H9 (cell line): ENCODE measurements around the gene MFSD6. TPM values are rescaled to one million over a fixed set of nuclear protein-coding genes. Genes with fewer than 3 reads are reported as not detected.

Experiments
- DNase-seq: peaks from one replicate; pipeline ENCODE4 v3.0.0-alpha.2; 2017
- H2AFZ ChIP-seq: one replicate; pipeline ENCODE4 v1.6.1; 2013; ENCODE audit warnings: mild to moderate bottlenecking, low read length, control low read depth, moderate library complexity
- H2AK5ac ChIP-seq: 2 replicates; pipeline ENCODE4 v1.6.1; 2013; ENCODE audit warnings: low read length, control low read depth, mixed read lengths; ENCODE audit not compliant: insufficient read length
- H2BK120ac ChIP-seq: one replicate; pipeline ENCODE4 v1.6.1; 2013; ENCODE audit warnings: low read depth, mild to moderate bottlenecking, low read length, control low read depth, inconsistent platforms; ENCODE audit not compliant: poor library complexity, severe bottlenecking
- H2BK12ac ChIP-seq: 2 replicates; pipeline ENCODE4 v1.6.1; 2013; ENCODE audit warnings: low read length, control low read depth, mixed read lengths, low read depth; ENCODE audit not compliant: insufficient read length
- H2BK15ac ChIP-seq: 2 replicates; pipeline ENCODE4 v1.6.1; 2013; ENCODE audit warnings: low read depth, low read length, control low read depth
- H2BK20ac ChIP-seq: one replicate; pipeline ENCODE4 v1.6.1; 2013; ENCODE audit warnings: low read depth, mild to moderate bottlenecking, low read length, control low read depth, inconsistent platforms; ENCODE audit not compliant: poor library complexity, severe bottlenecking
- H2BK5ac ChIP-seq: 2 replicates; pipeline ENCODE4 v1.6.1; 2013; ENCODE audit warnings: low read length, control low read depth, mixed read lengths; ENCODE audit not compliant: insufficient read length
- H3K14ac ChIP-seq: 2 replicates; pipeline ENCODE4 v1.6.1; 2013; ENCODE audit warnings: low read length, control low read depth; ENCODE audit not compliant: insufficient read depth
- H3K18ac ChIP-seq: 2 replicates; pipeline ENCODE4 v1.6.1; 2013; ENCODE audit warnings: low read depth, mild to moderate bottlenecking, mixed read lengths, low read length, control low read depth; ENCODE audit not compliant: insufficient read length
- H3K23ac ChIP-seq: 2 replicates; pipeline ENCODE4 v1.6.1; 2013; ENCODE audit warnings: low read length, control low read depth, mixed read lengths, low read depth; ENCODE audit not compliant: insufficient read length
- H3K23me2 ChIP-seq: 2 replicates; pipeline ENCODE4 v1.6.1; 2013; ENCODE audit warnings: low read depth, mild to moderate bottlenecking, mixed read lengths, low read length, control low read depth; ENCODE audit not compliant: insufficient read length, poor library complexity, severe bottlenecking
- H3K27ac ChIP-seq: 2 replicates; pipeline ENCODE4 v1.5.1; 2013; ENCODE audit warnings: low read length, control low read depth, mixed read lengths, low read depth; ENCODE audit not compliant: insufficient read length
- H3K27me3 ChIP-seq: 2 replicates; pipeline ENCODE4 v1.6.1; 2013; ENCODE audit warnings: low read length, control low read depth, inconsistent platforms; ENCODE audit not compliant: insufficient read depth
- H3K4ac ChIP-seq: 2 replicates; pipeline ENCODE4 v1.6.1; 2013; ENCODE audit warnings: low read depth, mild to moderate bottlenecking, control low read depth, inconsistent platforms, low read length, moderate library complexity
- H3K4me1 ChIP-seq: 2 replicates; pipeline ENCODE4 v1.6.1; 2013; ENCODE audit warnings: low read length, control low read depth, inconsistent platforms; ENCODE audit not compliant: insufficient read depth
- H3K4me2 ChIP-seq: 2 replicates; pipeline ENCODE4 v1.6.1; 2013; ENCODE audit warnings: low read length, control low read depth, mixed read lengths; ENCODE audit not compliant: insufficient read length, insufficient read depth
- H3K56ac ChIP-seq: 2 replicates; pipeline ENCODE4 v1.6.1; 2013; ENCODE audit warnings: low read depth, mild to moderate bottlenecking, mixed read lengths, low read length, control low read depth; ENCODE audit not compliant: insufficient read length
- H3K79me1 ChIP-seq: 2 replicates; pipeline ENCODE4 v1.6.1; 2013; ENCODE audit warnings: low read depth, mild to moderate bottlenecking, moderate library complexity, low read length, control low read depth, inconsistent platforms; ENCODE audit not compliant: insufficient read depth, poor library complexity, severe bottlenecking
- H3K79me2 ChIP-seq: 2 replicates; pipeline ENCODE4 v1.6.1; 2013; ENCODE audit warnings: low read length, control low read depth, inconsistent platforms; ENCODE audit not compliant: insufficient read depth
- H3K9ac ChIP-seq: 2 replicates; pipeline ENCODE4 v1.6.1; 2013; ENCODE audit warnings: low read length, control low read depth, mixed read lengths; ENCODE audit not compliant: insufficient read length; ENCODE audit errors: extremely low read depth
- H3K9me3 ChIP-seq: one replicate; pipeline ENCODE4 v1.6.1; 2013; ENCODE audit warnings: low read depth, low read length, inconsistent platforms; ENCODE audit not compliant: control insufficient read depth
- H3T11ph ChIP-seq: one replicate; pipeline ENCODE4 v1.6.1; 2013; ENCODE audit warnings: mild to moderate bottlenecking, low read length, control low read depth, inconsistent platforms
- H4K20me1 ChIP-seq: one replicate; pipeline ENCODE4 v1.6.1; 2013; ENCODE audit not compliant: control insufficient read depth, insufficient read length, insufficient read depth
- H4K5ac ChIP-seq: 2 replicates; pipeline ENCODE4 v1.6.1; 2013; ENCODE audit warnings: low read depth, mild to moderate bottlenecking, mixed read lengths, low read length, control low read depth; ENCODE audit not compliant: insufficient read length
- H4K8ac ChIP-seq: replicated peaks from 2 replicates; pipeline ENCODE4 v1.6.1; 2013; ENCODE audit warnings: low read length, control low read depth, mixed read lengths, low read depth; ENCODE audit not compliant: insufficient read length
- H4K91ac ChIP-seq: 2 replicates; pipeline ENCODE4 v1.6.1; 2013; ENCODE audit warnings: low read depth, mild to moderate bottlenecking, moderate library complexity, mixed read lengths, low read length, control low read depth; ENCODE audit not compliant: insufficient read length
- H3K27ac Mint-ChIP-seq, 3 experiments: 2 replicates in 2 of 3; 3 replicates in 1 of 3; pipeline ENCODE4 v1.8.0; 2020 to 2021; ENCODE audit warnings: mixed read lengths in 3 of 3, mild to moderate bottlenecking in 1 of 3, moderate library complexity in 1 of 3
- H3K27me3 Mint-ChIP-seq: 2 replicates; pipeline ENCODE4 v1.8.0; 2021; ENCODE audit warnings: low read depth, mild to moderate bottlenecking, moderate library complexity, mixed read lengths
- H3K36me3 Mint-ChIP-seq, 3 experiments: 2 replicates in 2 of 3; 3 replicates in 1 of 3; pipeline ENCODE4 v1.8.0; 2020 to 2021; ENCODE audit warnings: low read depth in 3 of 3, mixed read lengths in 3 of 3; ENCODE audit not compliant: insufficient read depth in 1 of 3
- H3K4me1 Mint-ChIP-seq, 2 experiments: 2 replicates each; pipeline ENCODE4 v1.8.0; 2020; ENCODE audit warnings: mixed read lengths in 2 of 2
- H3K4me3 Mint-ChIP-seq, 2 experiments: 2 replicates in 1 of 2; 3 replicates in 1 of 2; pipeline ENCODE4 v1.8.0; 2020 to 2021; ENCODE audit warnings: mild to moderate bottlenecking in 2 of 2, mixed read lengths in 2 of 2, moderate library complexity in 1 of 2
- H3K9me3 Mint-ChIP-seq, 2 experiments: 2 replicates in 1 of 2; 3 replicates in 1 of 2; pipeline ENCODE4 v1.8.0; 2020; ENCODE audit warnings: mild to moderate bottlenecking in 2 of 2, mixed read lengths in 2 of 2, moderate library complexity in 1 of 2
- CTCF ChIP-seq: fragments of 200-600 bp; sonication (generic); conservative IDR thresholded peaks from 3 replicates; pipeline ENCODE4 v1.8.0; 2021; ENCODE audit warnings: antibody characterized with exemption, mild to moderate bottlenecking
- WGBS: extraction: QIAGEN DNeasy Blood & Tissue Kit; methylation state at CpG from one replicate; pipeline ENCODE4 v1.1.7; 2013; ENCODE audit warnings: missing lambda C conversion rate, low lambda C conversion rate, mixed read lengths; ENCODE audit not compliant: insufficient read length; ENCODE audit errors: extremely low coverage; 5-methylcytosine and 5-hydroxymethylcytosine counted together
- total RNA-seq: library from RNA; stranded (reverse); gene quantifications from 2 replicates; pipeline ENCODE4 v1.2.1, GENCODE V29; 2021

The MFSD6 gene
- total RNA-seq, 1 experiment from 2014 or later, result 4.0 TPM

GRCh38 chr2:190469771-190470170 is 61.6 kb downstream of the MFSD6 start:
- Histone ChIP-seq H3K79me2 (no peaks in the 10 kb centered on the region), H3K27me3 (no peaks in the 10 kb centered on the region), H4K91ac (no peak overlapping the region), H2BK20ac (no peak overlapping the region), H2AK5ac (no peak overlapping the region), H3K23me2 (no peaks in the 10 kb centered on the region), H3K4me2 (no peak overlapping the region), H2BK12ac (no peak overlapping the region), H3K4ac (no peak overlapping the region), H3K4me1 (no peaks in the 10 kb centered on the region), H3K9ac (no peak overlapping the region), H2BK15ac (no peak overlapping the region), H4K8ac (no peak overlapping the region), H2AFZ (no peak overlapping the region), H2BK5ac (no peak overlapping the region), H4K5ac (no peak overlapping the region), H2BK120ac (no peak overlapping the region), H3K79me1 (no peaks in the 10 kb centered on the region), H3K56ac (no peak overlapping the region), H3K18ac (peak overlapping the region; percentile 6), H3K9me3 (no peaks in the 10 kb centered on the region), H3T11ph (no peak overlapping the region), H3K23ac (no peak overlapping the region), H3K27ac (no peak overlapping the region), H3K14ac (no peak overlapping the region), H4K20me1 (no peaks in the 10 kb centered on the region)
- Mint-ChIP-seq H3K27me3 (peaks cover 3% of the 10 kb centered on the region), H3K9me3 (peaks cover 13 to 26% of the 10 kb centered on the region in 2 experiments), H3K4me1 (peaks cover 5 to 7% of the 10 kb centered on the region in 2 experiments; a peak in 2 of 4 replicates), H3K27ac (no peak overlapping the region), H3K36me3 (peaks cover 8 to 23% (median 18%) of the 10 kb centered on the region in 3 experiments), H3K4me3 (no peak overlapping the region)
- no peak for TF ChIP-seq CTCF
- no peak for DNase-seq
- WGBS, result no CpG with 5 or more reads among the region's 2 CpGs
